Activated naive CD8-positive, alpha-beta T cell treated with anti-CD3 and anti-CD28 coated beads for 36 hours (primary cell): ENCODE data around the gene SYT1. TPM values are rescaled to one million over a fixed set of nuclear protein-coding genes. Genes with fewer than 3 reads are reported as not detected.

ENCODE experiments used
- DNase-seq: peaks from one replicate; pipeline ENCODE4 v3.0.0; 2021
- H3K27ac Mint-ChIP-seq: one replicate; pipeline ENCODE4 v1.8.0; 2022; ENCODE audit warnings: mild to moderate bottlenecking, moderate library complexity, mixed read lengths
- H3K27me3 Mint-ChIP-seq: one replicate; pipeline ENCODE4 v1.8.0; 2022; ENCODE audit warnings: mild to moderate bottlenecking, mixed read lengths
- H3K36me3 Mint-ChIP-seq: one replicate; pipeline ENCODE4 v1.8.0; 2021; ENCODE audit warnings: mild to moderate bottlenecking, mixed read lengths
- H3K4me1 Mint-ChIP-seq: one replicate; pipeline ENCODE4 v1.8.0; 2021; ENCODE audit warnings: mixed read lengths
- H3K4me3 Mint-ChIP-seq: one replicate; pipeline ENCODE4 v1.8.0; 2022; ENCODE audit warnings: mild to moderate bottlenecking, moderate library complexity, mixed read lengths
- H3K9me3 Mint-ChIP-seq: one replicate; pipeline ENCODE4 v1.8.0; 2022; ENCODE audit warnings: mixed read lengths
- total RNA-seq, 2 experiments: library from RNA; stranded (reverse); gene quantifications; one replicate each; pipeline ENCODE4 v1.2.3, GENCODE V29; 2021

The SYT1 gene
- total RNA-seq, 2 experiments from 2014 or later: not detected

- Mint-ChIP-seq H3K4me1 (no peaks in the 10 kb centered on the region), H3K27me3 (no peaks in the 10 kb centered on the region), H3K9me3 (peaks cover 4% of the 10 kb centered on the region), H3K27ac (no peak overlapping the region), H3K4me3 (no peak overlapping the region), H3K36me3 (no peaks in the 10 kb centered on the region)
- DNase-seq: no peak
These were observed 67.0 kb downstream of the SYT1 start for GRCh38 chr12:78931466-78931990.

- Mint-ChIP-seq H3K27me3 (no peaks in the 10 kb centered on the region), H3K27ac (no peak overlapping the region), H3K9me3 (peaks cover 4% of the 10 kb centered on the region), H3K4me3 (no peak overlapping the region), H3K36me3 (no peaks in the 10 kb centered on the region), H3K4me1 (no peaks in the 10 kb centered on the region)
- DNase-seq: no peak
These were observed 68.4 kb downstream of the SYT1 start for GRCh38 chr12:78933014-78933413.

- no peak overlapping the region for H3K4me3 Mint-ChIP-seq
- H3K36me3 Mint-ChIP-seq: no peaks in the 10 kb centered on the region
- peaks cover 8% of the 10 kb centered on the region for H3K9me3 Mint-ChIP-seq
- H3K4me1 Mint-ChIP-seq: no peaks in the 10 kb centered on the region
- no peaks in the 10 kb centered on the region for H3K27me3 Mint-ChIP-seq
- no peak overlapping the region for H3K27ac Mint-ChIP-seq
- DNase-seq: no peak
These were observed 73.9 kb downstream of the SYT1 start for GRCh38 chr12:78938341-78939084.

DNA sequence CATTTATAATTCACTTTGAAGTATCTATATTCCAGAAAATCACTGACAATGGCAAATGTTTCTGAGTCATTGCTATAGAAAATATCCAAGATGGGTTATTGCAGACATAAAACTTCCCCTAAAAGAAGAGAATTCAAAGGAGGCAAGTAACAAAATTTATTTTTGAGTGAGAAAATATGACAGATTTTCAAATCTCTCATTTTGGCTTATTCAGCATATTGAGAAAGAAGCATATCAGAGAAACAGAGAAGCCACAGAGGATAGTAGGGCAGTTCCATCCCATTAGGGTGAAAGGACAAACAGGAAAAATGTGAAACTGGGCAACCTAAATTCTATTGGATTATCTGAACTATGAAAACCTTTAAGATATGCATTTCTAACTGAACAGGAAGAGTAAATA is 85.0 kb downstream of the SYT1 start:
- no peaks in the 10 kb centered on the region for H3K27me3 Mint-ChIP-seq
- H3K36me3 Mint-ChIP-seq: no peaks in the 10 kb centered on the region
- no peak overlapping the region for H3K27ac Mint-ChIP-seq
- H3K4me1 Mint-ChIP-seq: no peaks in the 10 kb centered on the region
- DNase-seq: no peak
- H3K4me3 Mint-ChIP-seq: no peak overlapping the region
- no peaks in the 10 kb centered on the region for H3K9me3 Mint-ChIP-seq

DNA sequence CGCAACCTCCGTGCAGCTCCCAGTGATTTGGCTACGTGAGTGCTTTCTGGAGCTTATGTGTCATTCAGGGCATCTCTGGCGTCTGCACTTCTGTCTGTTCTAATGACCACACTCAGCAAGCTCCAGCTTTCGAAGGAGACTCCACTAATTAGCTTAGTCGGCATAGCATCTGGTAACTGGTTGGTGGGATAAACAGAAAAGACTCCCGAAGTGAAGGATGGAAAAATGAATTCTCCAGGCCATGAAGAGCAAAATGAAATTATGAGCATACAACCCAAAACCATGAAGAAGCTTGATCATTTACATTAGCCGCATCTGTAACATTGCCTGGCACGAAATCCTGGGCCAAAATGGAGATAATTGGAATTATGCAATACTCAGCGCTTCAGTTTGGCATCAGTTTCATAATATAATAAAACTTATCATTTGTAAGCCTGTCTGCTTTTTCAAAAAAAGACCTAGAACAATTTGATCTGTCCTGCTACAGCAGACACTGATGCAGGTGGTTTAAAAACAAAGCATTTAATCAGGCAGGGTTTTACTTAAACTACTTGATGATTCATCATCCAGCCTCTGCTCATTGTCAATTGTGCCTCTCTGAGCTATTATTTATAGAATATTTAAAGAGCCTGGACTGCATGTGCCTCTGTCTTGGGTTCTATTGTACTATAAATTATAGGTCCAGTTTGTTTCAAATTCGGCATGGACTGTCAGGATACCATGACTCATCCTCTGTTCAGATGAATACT is 87.4 kb downstream of the SYT1 start:
- H3K4me1 Mint-ChIP-seq: no peaks in the 10 kb centered on the region
- H3K36me3 Mint-ChIP-seq: no peaks in the 10 kb centered on the region

GRCh38 chr12:78952552-78952929 is 88.0 kb downstream of the SYT1 start:
- no peak overlapping the region for H3K4me3 Mint-ChIP-seq
- no peaks in the 10 kb centered on the region for H3K27me3 Mint-ChIP-seq
- no peaks in the 10 kb centered on the region for H3K4me1 Mint-ChIP-seq
- H3K9me3 Mint-ChIP-seq: no peaks in the 10 kb centered on the region
- no peak for DNase-seq
- H3K27ac Mint-ChIP-seq: no peak overlapping the region
- no peaks in the 10 kb centered on the region for H3K36me3 Mint-ChIP-seq

More for the DNA sequence above, 87.4 kb downstream of the SYT1 start:
- no peak overlapping the region for H3K4me3 Mint-ChIP-seq
- DNase-seq: no peak
- no peaks in the 10 kb centered on the region for H3K9me3 Mint-ChIP-seq
- H3K27me3 Mint-ChIP-seq: no peaks in the 10 kb centered on the region
- H3K27ac Mint-ChIP-seq: no peak overlapping the region

DNA sequence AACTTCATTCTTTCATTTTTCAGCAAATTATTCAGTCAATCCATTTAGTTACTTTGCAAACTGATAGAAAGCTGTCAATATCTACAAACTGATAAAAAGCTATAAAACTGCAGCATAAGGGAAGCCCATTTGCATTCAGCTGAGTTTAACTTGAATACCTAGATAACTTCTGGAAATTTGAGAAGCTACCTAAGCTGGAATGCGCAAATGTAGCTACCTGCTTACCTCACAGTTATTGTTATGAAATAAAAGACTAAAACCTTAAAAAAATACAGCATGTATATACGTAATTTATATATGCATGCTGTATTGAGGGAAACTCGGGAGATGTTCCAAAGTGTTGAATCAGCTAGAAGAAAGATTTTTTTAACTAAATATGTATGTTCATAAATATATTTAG is 94.4 kb downstream of the SYT1 start:
- Mint-ChIP-seq H3K4me1 (no peaks in the 10 kb centered on the region), H3K9me3 (no peaks in the 10 kb centered on the region), H3K27me3 (no peaks in the 10 kb centered on the region), H3K36me3 (no peaks in the 10 kb centered on the region), H3K27ac (no peak overlapping the region), H3K4me3 (no peak overlapping the region)
- no peak for DNase-seq

- Mint-ChIP-seq H3K27ac (no peak overlapping the region), H3K9me3 (no peaks in the 10 kb centered on the region), H3K4me1 (no peaks in the 10 kb centered on the region), H3K4me3 (no peak overlapping the region), H3K36me3 (no peaks in the 10 kb centered on the region), H3K27me3 (no peaks in the 10 kb centered on the region)
- no peak for DNase-seq
These were observed 95.0 kb downstream of the SYT1 start for GRCh38 chr12:78959556-78959955.

DNA sequence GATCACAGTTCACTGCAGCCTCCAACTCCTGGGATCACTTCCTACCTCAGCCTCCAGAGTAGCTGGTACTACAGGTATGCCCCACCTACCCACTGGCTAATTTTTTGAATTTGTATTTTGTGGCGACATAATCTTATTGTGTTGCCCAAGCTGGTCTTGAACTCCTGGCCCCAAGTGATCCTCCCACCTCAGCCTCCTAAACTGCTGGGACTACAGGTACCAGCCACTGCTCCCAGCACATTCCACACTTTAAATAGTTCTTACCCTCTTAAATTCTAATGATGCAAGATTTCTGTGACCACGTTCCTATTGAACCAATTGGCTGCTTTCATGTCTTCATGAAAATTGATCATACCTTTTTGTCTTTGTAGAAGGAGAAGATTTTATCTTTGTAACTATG is 96.6 kb downstream of the SYT1 start:
- Mint-ChIP-seq H3K4me3 (no peak overlapping the region), H3K27ac (no peak overlapping the region), H3K36me3 (no peaks in the 10 kb centered on the region), H3K9me3 (no peaks in the 10 kb centered on the region), H3K27me3 (no peaks in the 10 kb centered on the region), H3K4me1 (no peaks in the 10 kb centered on the region)
- DNase-seq: no peak

DNA sequence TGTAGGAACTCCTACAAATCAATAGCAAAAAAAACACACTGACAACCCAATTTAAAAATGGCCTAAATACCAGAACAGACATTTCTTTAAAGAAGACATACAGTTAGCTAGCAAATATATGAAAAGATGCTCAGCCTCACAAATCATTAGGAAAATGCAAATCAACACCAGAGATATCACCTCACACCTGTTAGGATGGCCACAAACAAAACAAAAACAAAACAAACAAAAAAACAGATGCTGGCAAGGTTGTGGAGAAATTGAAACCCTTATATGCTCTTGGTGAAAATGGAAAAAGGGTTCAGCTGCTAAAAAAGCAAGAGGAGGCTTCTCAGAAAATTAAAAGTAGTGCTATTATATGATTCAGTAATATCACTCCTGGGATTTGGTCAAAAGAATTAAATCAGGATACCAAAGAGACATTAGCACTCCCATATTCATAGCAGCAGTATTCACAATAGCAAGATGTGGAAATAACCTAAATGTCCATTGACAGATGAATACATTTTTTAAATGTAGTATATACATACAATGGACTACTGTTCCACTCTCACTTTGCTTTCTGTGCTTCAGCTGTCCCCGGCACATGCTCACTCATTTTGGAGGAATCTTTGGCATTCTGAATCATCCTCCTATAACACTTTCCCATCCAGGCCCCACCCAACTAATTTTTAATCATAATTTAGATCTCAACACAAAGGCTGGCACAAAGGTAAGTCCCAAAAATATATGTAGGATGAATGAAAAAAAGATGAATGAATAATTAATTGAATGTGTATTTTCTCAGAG is 99.1 kb downstream of the SYT1 start:
- Mint-ChIP-seq H3K4me1 (no peaks in the 10 kb centered on the region), H3K36me3 (no peaks in the 10 kb centered on the region), H3K4me3 (no peak overlapping the region), H3K9me3 (peaks cover 2% of the 10 kb centered on the region), H3K27ac (no peak overlapping the region), H3K27me3 (no peaks in the 10 kb centered on the region)
- DNase-seq: no peak

GRCh38 chr12:78964521-78964920 is 99.9 kb downstream of the SYT1 start:
- Mint-ChIP-seq H3K36me3 (no peaks in the 10 kb centered on the region), H3K9me3 (peaks cover 2% of the 10 kb centered on the region), H3K27me3 (no peaks in the 10 kb centered on the region), H3K27ac (no peak overlapping the region), H3K4me1 (no peaks in the 10 kb centered on the region), H3K4me3 (no peak overlapping the region)
- no peak for DNase-seq

- Mint-ChIP-seq H3K9me3 (peaks cover 2% of the 10 kb centered on the region), H3K27me3 (no peaks in the 10 kb centered on the region), H3K4me1 (no peaks in the 10 kb centered on the region), H3K27ac (no peak overlapping the region), H3K4me3 (no peak overlapping the region), H3K36me3 (no peaks in the 10 kb centered on the region)
- no peak for DNase-seq
These were observed 101.5 kb downstream of the SYT1 start for GRCh38 chr12:78966062-78966461.

DNA sequence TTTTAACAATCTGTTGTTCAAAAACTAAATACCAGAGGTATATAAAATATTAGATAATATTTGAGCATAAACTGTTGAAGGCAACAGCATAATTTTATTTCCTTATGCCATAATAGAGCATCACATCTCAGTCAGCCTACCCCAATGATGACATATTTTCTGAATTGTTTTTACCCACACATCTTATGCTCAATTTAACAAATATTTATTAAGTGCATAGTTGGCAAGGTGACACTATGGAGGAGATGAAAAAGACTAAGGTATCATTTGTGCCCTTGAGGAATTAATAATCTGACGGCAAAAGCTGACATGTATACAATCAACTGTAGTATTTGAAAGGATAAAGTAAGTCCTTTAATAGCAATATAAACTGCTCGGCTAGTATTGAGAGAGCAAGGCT is 102.4 kb downstream of the SYT1 start:
- DNase-seq: no peak
- peaks cover 2% of the 10 kb centered on the region for H3K9me3 Mint-ChIP-seq
- H3K27me3 Mint-ChIP-seq: no peaks in the 10 kb centered on the region
- no peaks in the 10 kb centered on the region for H3K36me3 Mint-ChIP-seq
- no peak overlapping the region for H3K27ac Mint-ChIP-seq
- no peaks in the 10 kb centered on the region for H3K4me1 Mint-ChIP-seq
- H3K4me3 Mint-ChIP-seq: no peak overlapping the region

DNA sequence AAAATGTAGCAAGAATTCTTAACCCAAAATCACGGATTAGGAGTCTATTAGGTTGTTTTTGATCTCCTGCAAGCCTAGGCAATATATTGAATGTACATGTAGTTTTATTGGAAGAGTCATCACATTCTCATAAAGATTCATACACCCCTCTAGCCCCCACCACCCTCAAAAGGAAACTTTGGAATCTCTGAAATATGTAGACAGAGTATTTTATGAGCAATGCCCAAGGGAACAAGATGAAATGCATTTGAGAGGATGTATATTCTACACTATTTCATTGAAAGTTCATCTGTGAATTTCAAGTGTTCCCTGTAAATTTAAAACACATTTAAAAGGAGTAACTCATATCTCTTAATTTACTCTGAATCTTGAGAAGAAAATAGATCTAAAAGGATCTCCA is 103.7 kb downstream of the SYT1 start:
- no peaks in the 10 kb centered on the region for H3K36me3 Mint-ChIP-seq
- H3K4me1 Mint-ChIP-seq: no peaks in the 10 kb centered on the region
- peaks cover 2% of the 10 kb centered on the region for H3K9me3 Mint-ChIP-seq
- H3K27ac Mint-ChIP-seq: no peak overlapping the region
- DNase-seq: no peak
- no peaks in the 10 kb centered on the region for H3K27me3 Mint-ChIP-seq
- no peak overlapping the region for H3K4me3 Mint-ChIP-seq

GRCh38 chr12:78970041-78970440 is 105.5 kb downstream of the SYT1 start:
- Mint-ChIP-seq H3K9me3 (peaks cover 2% of the 10 kb centered on the region), H3K4me3 (no peak overlapping the region), H3K36me3 (no peaks in the 10 kb centered on the region), H3K27me3 (no peaks in the 10 kb centered on the region), H3K27ac (no peak overlapping the region), H3K4me1 (no peaks in the 10 kb centered on the region)
- DNase-seq: no peak
